Mesodermal cell (in vitro differentiated cells): ENCODE data around the gene CPLX1.

ENCODE experiments used
- H3K27ac ChIP-seq: 2 replicates; pipeline ENCODE4 v1.7.0; 2013; ENCODE audit warnings: mild to moderate bottlenecking, low read depth, low read length, moderate library complexity; ENCODE audit not compliant: severe bottlenecking
- H3K36me3 ChIP-seq: 2 replicates; pipeline ENCODE4 v1.7.1; 2013; ENCODE audit warnings: mild to moderate bottlenecking, low read length, moderate library complexity; ENCODE audit not compliant: control insufficient read depth, insufficient read depth
- H3K4me1 ChIP-seq: one replicate; pipeline ENCODE4 v1.7.1; 2013; ENCODE audit warnings: mild to moderate bottlenecking, low read length; ENCODE audit not compliant: insufficient read depth, control insufficient read depth, poor library complexity, severe bottlenecking
- H3K4me3 ChIP-seq: 2 replicates; pipeline ENCODE4 v1.7.0; 2013; ENCODE audit warnings: low read length, control low read depth, mild to moderate bottlenecking; ENCODE audit not compliant: insufficient read depth, poor library complexity, severe bottlenecking; ENCODE audit errors: extremely low read depth
- H3K9me3 ChIP-seq: 2 replicates; pipeline ENCODE4 v1.7.1; 2013; ENCODE audit warnings: mild to moderate bottlenecking, low read length, moderate library complexity; ENCODE audit not compliant: control insufficient read depth
- WGBS, 2 experiments: methylation state at CpG; one replicate each; pipeline ENCODE4 v1.1.5; 2013; ENCODE audit warnings: missing lambda C conversion rate in 2 of 2; ENCODE audit not compliant: insufficient coverage in 2 of 2; 5-methylcytosine and 5-hydroxymethylcytosine counted together

The CPLX1 gene

GRCh38 chr4:866068-866760 lies 40.3 kb upstream of the CPLX1 start:
- peaks cover 69% of the 10 kb centered on the region for H3K36me3 ChIP-seq
- no peak overlapping the region for H3K27ac ChIP-seq
- 95 to 96% methylated on average over 22 of the region's 24 CpGs for WGBS, 2 experiments
- no peak overlapping the region for H3K4me3 ChIP-seq
- no peaks in the 10 kb centered on the region for H3K9me3 ChIP-seq
- H3K4me1 ChIP-seq, result no peaks in the 10 kb centered on the region

- Histone ChIP-seq H3K9me3 (no peaks in the 10 kb centered on the region), H3K4me3 (no peak overlapping the region), H3K4me1 (no peaks in the 10 kb centered on the region), H3K27ac (no peak overlapping the region), H3K36me3 (peaks cover 70% of the 10 kb centered on the region)
- WGBS, 2 experiments, result 93 to 95% methylated on average over 15 to 17 of the region's 18 CpGs
Measured at GRCh38 chr4:865572-865971, 39.6 kb upstream of the CPLX1 start.

- H3K4me1 ChIP-seq, result no peaks in the 10 kb centered on the region
- no peak overlapping the region for H3K27ac ChIP-seq
- H3K4me3 ChIP-seq, result no peak overlapping the region
- peaks cover 70% of the 10 kb centered on the region for H3K36me3 ChIP-seq
- 94 to 97% methylated on average over 11 of the region's 11 CpGs for WGBS, 2 experiments
- H3K9me3 ChIP-seq, result no peaks in the 10 kb centered on the region
Measured at GRCh38 chr4:865121-865465, 39.2 kb upstream of the CPLX1 start.

GRCh38 chr4:864456-865120 lies 38.7 kb upstream of the CPLX1 start:
- Histone ChIP-seq H3K4me3 (no peak overlapping the region), H3K27ac (no peak overlapping the region), H3K9me3 (no peaks in the 10 kb centered on the region), H3K4me1 (no peaks in the 10 kb centered on the region), H3K36me3 (peaks cover 71% of the 10 kb centered on the region)
- 95% methylated on average over 39 to 41 of the region's 42 CpGs for WGBS, 2 experiments

DNA sequence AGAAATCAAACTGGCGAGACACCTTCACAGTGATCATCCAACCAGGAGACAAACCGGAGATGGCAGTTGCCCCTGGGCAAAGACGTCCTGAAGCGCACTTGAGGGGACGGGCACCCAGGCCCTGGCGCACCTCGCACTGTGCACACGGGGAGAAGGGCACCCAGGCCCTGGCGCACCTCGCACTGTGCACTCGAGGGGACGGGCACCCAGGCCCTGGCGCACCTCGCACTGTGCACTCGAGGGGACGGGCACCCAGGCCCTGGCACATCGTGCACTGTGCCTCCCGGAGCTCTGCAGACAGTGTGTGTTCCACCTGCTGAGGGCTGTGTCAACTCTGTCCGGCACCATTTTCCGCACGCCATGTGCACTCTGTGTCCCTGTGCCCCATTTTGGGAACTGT lies 34.6 kb upstream of the CPLX1 start:
- no peak overlapping the region for H3K4me3 ChIP-seq
- WGBS, 2 experiments, result 96 to 99% methylated on average over 19 to 21 of the region's 21 CpGs
- H3K9me3 ChIP-seq, result no peaks in the 10 kb centered on the region
- peaks cover 85% of the 10 kb centered on the region for H3K36me3 ChIP-seq
- no peaks in the 10 kb centered on the region for H3K4me1 ChIP-seq
- no peak overlapping the region for H3K27ac ChIP-seq

GRCh38 chr4:859496-859895 lies 33.6 kb upstream of the CPLX1 start:
- no peak overlapping the region for H3K4me3 ChIP-seq
- no peaks in the 10 kb centered on the region for H3K9me3 ChIP-seq
- 93 to 98% methylated on average over 10 to 12 of the region's 13 CpGs for WGBS, 2 experiments
- H3K27ac ChIP-seq, result no peak overlapping the region
- H3K4me1 ChIP-seq, result no peaks in the 10 kb centered on the region
- peaks cover 87% of the 10 kb centered on the region for H3K36me3 ChIP-seq

- Histone ChIP-seq H3K27ac (no peak overlapping the region), H3K4me1 (no peaks in the 10 kb centered on the region), H3K36me3 (peaks cover 86% of the 10 kb centered on the region), H3K4me3 (no peak overlapping the region), H3K9me3 (no peaks in the 10 kb centered on the region)
- WGBS, 2 experiments, result 94 to 96% methylated on average over 29 to 31 of the region's 31 CpGs
Measured at GRCh38 chr4:858831-859451, 33.0 kb upstream of the CPLX1 start.

DNA sequence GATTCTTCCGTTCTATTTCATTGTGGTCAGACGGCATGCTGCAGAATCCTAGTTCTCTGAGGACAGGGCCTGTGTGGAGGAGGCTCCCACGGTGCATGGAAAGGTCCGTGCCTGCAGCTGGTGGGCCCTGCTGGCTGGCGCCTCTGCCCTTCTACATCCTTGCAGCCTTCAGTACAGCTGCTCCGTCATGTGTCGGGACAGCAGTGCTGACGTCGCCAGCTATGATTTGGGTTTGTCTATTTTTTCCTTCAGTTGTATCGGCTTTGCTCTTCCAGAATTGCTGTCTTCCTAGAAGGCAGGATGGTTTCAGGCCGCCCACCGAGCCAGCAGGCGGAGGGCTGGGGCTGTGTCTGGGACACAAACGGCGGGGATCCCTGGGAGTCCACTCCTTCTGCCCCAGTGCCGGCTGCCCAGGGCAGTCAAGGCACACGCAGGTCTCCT lies 32.1 kb upstream of the CPLX1 start:
- WGBS, 2 experiments, result 83 to 91% methylated on average over 16 to 17 of the region's 17 CpGs
- peaks cover 81% of the 10 kb centered on the region for H3K36me3 ChIP-seq
- no peak overlapping the region for H3K27ac ChIP-seq
- H3K4me1 ChIP-seq, result no peaks in the 10 kb centered on the region
- no peaks in the 10 kb centered on the region for H3K9me3 ChIP-seq
- H3K4me3 ChIP-seq, result no peak overlapping the region

GRCh38 chr4:857461-857860 lies 31.5 kb upstream of the CPLX1 start:
- 89 to 92% methylated on average over 11 of the region's 11 CpGs for WGBS, 2 experiments
- Histone ChIP-seq H3K27ac (no peak overlapping the region), H3K36me3 (peaks cover 81% of the 10 kb centered on the region), H3K9me3 (no peaks in the 10 kb centered on the region), H3K4me3 (no peak overlapping the region), H3K4me1 (no peaks in the 10 kb centered on the region)

DNA sequence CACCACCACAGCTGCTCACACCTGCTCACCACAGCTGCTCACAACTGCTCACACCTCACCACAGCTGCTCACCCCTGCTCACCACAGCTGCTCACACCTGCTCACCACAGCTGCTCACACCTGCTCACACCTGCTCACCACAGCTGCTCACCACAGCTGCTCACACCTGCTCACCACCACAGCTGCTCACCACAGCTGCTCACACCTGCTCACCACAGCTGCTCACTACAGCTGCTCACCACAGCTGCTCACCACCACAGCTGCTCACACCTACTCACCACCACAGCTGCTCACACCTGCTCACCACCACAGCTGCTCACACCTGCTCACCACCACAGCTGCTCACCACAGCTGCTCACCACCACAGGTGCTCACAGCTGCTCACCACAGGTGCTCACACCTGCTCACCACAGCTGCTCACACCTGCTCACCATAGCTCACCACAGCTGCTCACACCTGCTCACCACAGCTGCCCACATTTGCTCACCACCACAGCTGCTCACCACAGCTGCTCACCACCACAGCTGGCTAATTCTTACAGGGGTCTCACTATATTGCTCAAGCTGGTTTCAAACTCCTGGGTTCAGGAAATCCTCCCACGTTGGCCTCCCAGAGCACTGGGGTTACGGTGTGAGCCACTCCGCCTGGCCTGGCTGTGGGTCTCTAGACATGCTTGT lies 30.4 kb upstream of the CPLX1 start:
- WGBS, 2 experiments, result 82 to 98% methylated on average over 3 of the region's 3 CpGs
- Histone ChIP-seq H3K4me1 (no peaks in the 10 kb centered on the region), H3K27ac (no peak overlapping the region), H3K36me3 (peaks cover 83% of the 10 kb centered on the region), H3K9me3 (no peaks in the 10 kb centered on the region), H3K4me3 (no peak overlapping the region)
